Measurements from ENCODE around the gene SHB. TPM values are rescaled to one million over a fixed set of nuclear protein-coding genes. Genes with fewer than 3 reads are reported as not detected.

Gene SHB
- total RNA-seq, 2 experiments from 2014 or later, result 1.2 TPM

GRCh38 chr9:38022203-38022895 is 46.7 kb downstream of the SHB start:
- DNase-seq, result no peak
- intact Hi-C loops (cut with micrococcal nuclease), result no loop called here
- Mint-ChIP-seq H3K9me3 (no peaks in the 10 kb centered on the region), H3K4me3 (no peak overlapping the region), H3K27me3 (ENCODE audit: low read depth) (no peaks in the 10 kb centered on the region), H3K27ac (no peak overlapping the region), H3K36me3 (ENCODE audit: low read depth) (no peaks in the 10 kb centered on the region), H3K4me1 (ENCODE audit: low read depth) (no peaks in the 10 kb centered on the region)
- CTCF ChIA-PET, result no interaction called here

- H3K27ac Mint-ChIP-seq, result no peak overlapping the region
- H3K27me3 Mint-ChIP-seq (ENCODE audit: low read depth), result no peaks in the 10 kb centered on the region
- no peak overlapping the region for H3K4me3 Mint-ChIP-seq
- CTCF ChIA-PET, result no interaction called here
- intact Hi-C loops (cut with micrococcal nuclease), result no loop called here
- H3K36me3 Mint-ChIP-seq (ENCODE audit: low read depth), result no peaks in the 10 kb centered on the region
- H3K4me1 Mint-ChIP-seq (ENCODE audit: low read depth), result no peaks in the 10 kb centered on the region
- DNase-seq, result no peak
- no peaks in the 10 kb centered on the region for H3K9me3 Mint-ChIP-seq
Observed at GRCh38 chr9:38020151-38021076, 48.6 kb downstream of the SHB start.

- no peaks in the 10 kb centered on the region for H3K27me3 Mint-ChIP-seq (ENCODE audit: low read depth)
- CTCF ChIA-PET, result no interaction called here
- H3K9me3 Mint-ChIP-seq, result no peaks in the 10 kb centered on the region
- no peaks in the 10 kb centered on the region for H3K36me3 Mint-ChIP-seq (ENCODE audit: low read depth)
- intact Hi-C loops (cut with micrococcal nuclease), result no loop called here
- no peak overlapping the region for H3K4me3 Mint-ChIP-seq
- H3K27ac Mint-ChIP-seq, result no peak overlapping the region
- no peaks in the 10 kb centered on the region for H3K4me1 Mint-ChIP-seq (ENCODE audit: low read depth)
- no peak for DNase-seq
Observed at GRCh38 chr9:38019731-38020130, 49.3 kb downstream of the SHB start.

GRCh38 chr9:38018958-38019602 is 49.9 kb downstream of the SHB start:
- H3K36me3 Mint-ChIP-seq (ENCODE audit: low read depth), result no peaks in the 10 kb centered on the region
- no peak overlapping the region for H3K4me3 Mint-ChIP-seq
- H3K27ac Mint-ChIP-seq, result no peak overlapping the region
- H3K4me1 Mint-ChIP-seq (ENCODE audit: low read depth), result no peaks in the 10 kb centered on the region
- CTCF ChIA-PET, result no interaction called here
- intact Hi-C loops (cut with micrococcal nuclease), result no loop called here
- DNase-seq, result no peak
- no peaks in the 10 kb centered on the region for H3K27me3 Mint-ChIP-seq (ENCODE audit: low read depth)
- no peaks in the 10 kb centered on the region for H3K9me3 Mint-ChIP-seq

GRCh38 chr9:38018241-38018957 is 50.6 kb downstream of the SHB start:
- H3K4me1 Mint-ChIP-seq (ENCODE audit: low read depth), result no peaks in the 10 kb centered on the region
- no peaks in the 10 kb centered on the region for H3K9me3 Mint-ChIP-seq
- H3K4me3 Mint-ChIP-seq, result no peak overlapping the region
- CTCF ChIA-PET, result no interaction called here
- H3K36me3 Mint-ChIP-seq (ENCODE audit: low read depth), result no peaks in the 10 kb centered on the region
- no peak for DNase-seq
- no peak overlapping the region for H3K27ac Mint-ChIP-seq
- H3K27me3 Mint-ChIP-seq (ENCODE audit: low read depth), result no peaks in the 10 kb centered on the region
- intact Hi-C loops (cut with micrococcal nuclease), result no loop called here

GRCh38 chr9:38017885-38018186 is 51.2 kb downstream of the SHB start:
- H3K9me3 Mint-ChIP-seq, result no peaks in the 10 kb centered on the region
- H3K27me3 Mint-ChIP-seq (ENCODE audit: low read depth), result no peaks in the 10 kb centered on the region

GRCh38 chr9:38017149-38017884 is 51.7 kb downstream of the SHB start:
- intact Hi-C loops (cut with micrococcal nuclease), result no loop called here
- no peaks in the 10 kb centered on the region for H3K27me3 Mint-ChIP-seq (ENCODE audit: low read depth)
- H3K9me3 Mint-ChIP-seq, result no peaks in the 10 kb centered on the region

More at GRCh38 chr9:38017885-38018186, 51.2 kb downstream of the SHB start:
- Mint-ChIP-seq H3K4me3 (no peak overlapping the region), H3K4me1 (ENCODE audit: low read depth) (no peaks in the 10 kb centered on the region), H3K36me3 (ENCODE audit: low read depth) (no peaks in the 10 kb centered on the region), H3K27ac (no peak overlapping the region)
- DNase-seq, result no peak
- CTCF ChIA-PET, result no interaction called here
- intact Hi-C loops (cut with micrococcal nuclease), result no loop called here

GRCh38 chr9:38016375-38017135 is 52.5 kb downstream of the SHB start:
- Mint-ChIP-seq H3K4me1 (ENCODE audit: low read depth) (no peaks in the 10 kb centered on the region), H3K9me3 (no peaks in the 10 kb centered on the region), H3K27me3 (ENCODE audit: low read depth) (no peaks in the 10 kb centered on the region), H3K27ac (no peak overlapping the region), H3K4me3 (no peak overlapping the region), H3K36me3 (ENCODE audit: low read depth) (no peaks in the 10 kb centered on the region)
- intact Hi-C loops (cut with micrococcal nuclease), result no loop called here
- DNase-seq, result no peak
- CTCF ChIA-PET, result no interaction called here

More at GRCh38 chr9:38017149-38017884, 51.7 kb downstream of the SHB start:
- H3K27ac Mint-ChIP-seq, result no peak overlapping the region
- H3K4me1 Mint-ChIP-seq (ENCODE audit: low read depth), result no peaks in the 10 kb centered on the region
- H3K4me3 Mint-ChIP-seq, result no peak overlapping the region
- CTCF ChIA-PET, result no interaction called here
- H3K36me3 Mint-ChIP-seq (ENCODE audit: low read depth), result no peaks in the 10 kb centered on the region
- DNase-seq, result no peak

GRCh38 chr9:38015906-38016305 is 53.1 kb downstream of the SHB start:
- CTCF ChIA-PET, result no interaction called here
- H3K4me1 Mint-ChIP-seq (ENCODE audit: low read depth), result no peaks in the 10 kb centered on the region
- intact Hi-C loops (cut with micrococcal nuclease), result no loop called here
- no peaks in the 10 kb centered on the region for H3K36me3 Mint-ChIP-seq (ENCODE audit: low read depth)
- DNase-seq, result no peak
- no peaks in the 10 kb centered on the region for H3K27me3 Mint-ChIP-seq (ENCODE audit: low read depth)
- H3K9me3 Mint-ChIP-seq, result no peaks in the 10 kb centered on the region
- H3K27ac Mint-ChIP-seq, result no peak overlapping the region
- H3K4me3 Mint-ChIP-seq, result no peak overlapping the region

- DNase-seq, result no peak
- CTCF ChIA-PET, result no interaction called here
- Mint-ChIP-seq H3K4me3 (no peak overlapping the region), H3K27me3 (ENCODE audit: low read depth) (no peaks in the 10 kb centered on the region), H3K4me1 (ENCODE audit: low read depth) (no peaks in the 10 kb centered on the region), H3K27ac (no peak overlapping the region), H3K9me3 (no peaks in the 10 kb centered on the region), H3K36me3 (ENCODE audit: low read depth) (no peaks in the 10 kb centered on the region)
- intact Hi-C loops (cut with micrococcal nuclease), result no loop called here
Observed at GRCh38 chr9:38015266-38015665, 53.8 kb downstream of the SHB start.

- DNase-seq, result no peak
- intact Hi-C loops (cut with micrococcal nuclease), result no loop called here
- no peak overlapping the region for H3K27ac Mint-ChIP-seq
- peaks cover 7% of the 10 kb centered on the region for H3K4me1 Mint-ChIP-seq (ENCODE audit: low read depth)
- no peak overlapping the region for H3K4me3 Mint-ChIP-seq
- no peaks in the 10 kb centered on the region for H3K9me3 Mint-ChIP-seq
- no peaks in the 10 kb centered on the region for H3K36me3 Mint-ChIP-seq (ENCODE audit: low read depth)
- no peaks in the 10 kb centered on the region for H3K27me3 Mint-ChIP-seq (ENCODE audit: low read depth)
- CTCF ChIA-PET, result interaction anchor here (0.8 kb wide), 1 partner anchor 18 kb away, joined by 4 read pairs; no protein-coding TSS in a partner anchor
Observed at GRCh38 chr9:38012767-38013450, 56.1 kb downstream of the SHB start.
